IMR-90 (cell line): ENCODE measurements around the gene HMG20B. TPM values are rescaled to one million over a fixed set of nuclear protein-coding genes. Genes with fewer than 3 reads are reported as not detected.

Experiments used
- ATAC-seq: fragments of 200-7000 bp; cut with Tn5 transposase; 2 replicates; pipeline ENCODE4 v1.9.1; 2020; ENCODE audit warnings: low read depth, mild to moderate bottlenecking, moderate library complexity
- BruUV-seq: library from RNA; stranded (reverse); fragments of 400-500 nt; replicated peaks from 2 replicates; lab custom pipeline; 2021; lab: Mats Ljungman, UMichigan
- CTCF ChIA-PET: fragments of 300-600 bp; formaldehyde crosslinking; extraction: SDS; loops from one replicate; lab custom pipeline; 2021; ENCODE audit warnings: antibody characterized with exemption; lab: Yijun Ruan, JAX
- POLR2A ChIA-PET: fragments of 300-600 bp; sonication (Branson Sonifier 250); formaldehyde crosslinking; loops from one replicate; lab custom pipeline; 2022; ENCODE audit warnings: antibody characterized with exemption; ENCODE audit not compliant: unreplicated experiment; lab: Charles Lee
- DNase-seq: peaks from one replicate; pipeline ENCODE4 v3.0.0; 2013
- H2AFZ ChIP-seq: replicated peaks from 2 replicates; pipeline ENCODE3; 2013; ENCODE audit warnings: low read length, mild to moderate bottlenecking; ENCODE audit not compliant: poor library complexity
- H2AK5ac ChIP-seq: 2 replicates; pipeline ENCODE4 v1.6.1; 2013; ENCODE audit warnings: low read depth, low read length, inconsistent platforms
- H2AK9ac ChIP-seq: replicated peaks from 2 replicates; pipeline ENCODE3; 2013; ENCODE audit warnings: mild to moderate bottlenecking, low read depth, low read length, moderate library complexity; ENCODE audit not compliant: poor library complexity
- H2BK120ac ChIP-seq: 2 replicates; pipeline ENCODE4 v1.6.1; 2013; ENCODE audit warnings: low read depth, low read length, inconsistent platforms
- H2BK15ac ChIP-seq: 3 replicates; pipeline ENCODE4 v1.6.1; 2013; ENCODE audit warnings: low read depth, low read length, inconsistent platforms
- H2BK20ac ChIP-seq: 2 replicates; pipeline ENCODE4 v1.6.1; 2013; ENCODE audit warnings: low read depth, mild to moderate bottlenecking, inconsistent platforms, low read length, moderate library complexity
- H2BK5ac ChIP-seq: 2 replicates; pipeline ENCODE4 v1.6.1; 2013; ENCODE audit warnings: mild to moderate bottlenecking, low read depth, low read length, inconsistent platforms; ENCODE audit not compliant: poor library complexity, severe bottlenecking
- H3K14ac ChIP-seq: replicated peaks from 2 replicates; pipeline ENCODE4 v1.6.1; 2013; ENCODE audit warnings: low read depth, low read length, inconsistent platforms
- H3K18ac ChIP-seq: 2 replicates; pipeline ENCODE4 v1.6.1; 2013; ENCODE audit warnings: low read depth, low read length, control low read depth
- H3K23ac ChIP-seq: 2 replicates; pipeline ENCODE4 v1.6.1; 2013; ENCODE audit warnings: low read depth, low read length, inconsistent platforms
- H3K27ac ChIP-seq: 2 replicates; pipeline ENCODE4 v1.5.1; 2013; ENCODE audit warnings: mild to moderate bottlenecking, control low read depth, low read length; ENCODE audit not compliant: insufficient read depth
- H3K27me3 ChIP-seq: 2 replicates; pipeline ENCODE4 v1.6.1; 2013; ENCODE audit warnings: low read length; ENCODE audit not compliant: control insufficient read depth, insufficient read depth
- H3K36me3 ChIP-seq: 2 replicates; pipeline ENCODE4 v1.6.1; 2013; ENCODE audit warnings: low read length, mixed read lengths; ENCODE audit not compliant: control insufficient read depth, insufficient read depth
- H3K4ac ChIP-seq: 2 replicates; pipeline ENCODE4 v1.6.1; 2013; ENCODE audit warnings: low read depth, low read length, inconsistent platforms
- H3K4me1 ChIP-seq: 2 replicates; pipeline ENCODE4 v1.6.1; 2013; ENCODE audit warnings: low read length, mixed read lengths; ENCODE audit not compliant: control insufficient read depth, insufficient read depth
- H3K4me2 ChIP-seq: 2 replicates; pipeline ENCODE4 v1.6.1; 2013; ENCODE audit warnings: low read depth, mild to moderate bottlenecking, control low read depth, low read length, moderate library complexity
- H3K4me3 ChIP-seq: 2 replicates; pipeline ENCODE4 v1.5.1; 2013; ENCODE audit warnings: low read depth, mild to moderate bottlenecking, control low read depth, low read length, moderate library complexity; ENCODE audit not compliant: insufficient read depth
- H3K56ac ChIP-seq: 2 replicates; pipeline ENCODE4 v1.6.1; 2013; ENCODE audit warnings: low read length, inconsistent platforms; ENCODE audit not compliant: insufficient read depth; ENCODE audit errors: extremely low read depth
- H3K79me1 ChIP-seq, 2 experiments: 2 replicates each; pipeline ENCODE4 v1.6.1; 2013; ENCODE audit warnings: low read length in 2 of 2, inconsistent platforms in 1 of 2, low read depth in 1 of 2
- H3K9ac ChIP-seq: 2 replicates; pipeline ENCODE4 v1.6.1; 2013; ENCODE audit warnings: low read depth, low read length, control low read depth
- H3K9me1 ChIP-seq: 2 replicates; pipeline ENCODE4 v1.6.1; 2013; ENCODE audit warnings: low read length, inconsistent platforms; ENCODE audit not compliant: insufficient read depth
- H3K9me3 ChIP-seq: 2 replicates; pipeline ENCODE4 v1.6.1; 2013; ENCODE audit warnings: low read length; ENCODE audit not compliant: control insufficient read depth, insufficient read depth
- H4K20me1 ChIP-seq: 2 replicates; pipeline ENCODE4 v1.6.1; 2013; ENCODE audit warnings: low read length, inconsistent platforms; ENCODE audit not compliant: insufficient read depth
- H4K5ac ChIP-seq: 2 replicates; pipeline ENCODE4 v1.6.1; 2013; ENCODE audit warnings: mild to moderate bottlenecking, low read depth, low read length, control low read depth
- H4K8ac ChIP-seq, 2 experiments: 2 replicates each; pipeline ENCODE4 v1.6.1; 2013; ENCODE audit warnings: low read depth in 2 of 2, low read length in 2 of 2, control low read depth in 1 of 2, inconsistent platforms in 1 of 2
- H4K91ac ChIP-seq: 2 replicates; pipeline ENCODE4 v1.6.1; 2013; ENCODE audit warnings: low read depth, low read length, inconsistent platforms; ENCODE audit not compliant: insufficient read depth
- MXI1 ChIP-seq: IDR thresholded peaks from 2 replicates; pipeline ENCODE4 v1.6.1; 2012; ENCODE audit warnings: low read depth, mild to moderate bottlenecking, low read length, moderate library complexity, borderline replicate concordance
- WGBS, 2 experiments: methylation state at CpG; one replicate each; pipeline versions ENCODE4 v1.1.5 to v1.1.7; 2013; ENCODE audit warnings: missing lambda C conversion rate in 2 of 2; ENCODE audit not compliant: insufficient read length in 1 of 2; ENCODE audit errors: extremely low coverage in 2 of 2; 5-methylcytosine and 5-hydroxymethylcytosine counted together
- dilution Hi-C: fragments of 300-500 bp; cut with HindIII; formaldehyde crosslinking; loops from one replicate; pipeline ENCODE4 v1.14.3; 2018; ENCODE audit warnings: low sequenced_read_pairs; ENCODE audit not compliant: unreplicated experiment
- in situ Hi-C: fragments of 300-500 bp; cut with MboI; formaldehyde crosslinking; loops from 3 replicates; pipeline ENCODE4 v1.14.3; 2019; ENCODE audit warnings: low sequenced_read_pairs, inconsistent platforms, mixed read lengths
- intact Hi-C: fragments of 100-400 bp; cut with micrococcal nuclease; formaldehyde crosslinking; loops from 2 replicates; pipeline ENCODE4 v1.10.0; 2022
- polyA plus RNA-seq, 3 experiments: library from polyadenylated mRNA; depleted of rRNA; stranded (reverse); fragments of >200 nt; gene quantifications; 2 replicates each; pipeline ENCODE4 v1.2.3, GENCODE V29; 2012; ENCODE audit warnings: low replicate concordance in 1 of 3
- total RNA-seq: library from RNA; depleted of rRNA; stranded (reverse); fragments of >200 nt; gene quantifications from 2 replicates; pipeline ENCODE4 v1.2.3, GENCODE V29; 2012

Gene HMG20B
- total and polyA plus RNA-seq, 2 of the 4 experiments (the other 2 are of a cell fraction), result 57.5 to 63.8 TPM

GRCh38 chr19:3527238-3527910 is 45.4 kb upstream of the HMG20B start:
- Histone ChIP-seq H3K9ac (no peak overlapping the region), H3K27ac (no peak overlapping the region), H2AFZ (no peak overlapping the region), H3K18ac (no peak overlapping the region), H3K79me1 (peaks cover 20 to 44% of the 10 kb centered on the region in 2 experiments), H4K20me1 (peaks cover 33% of the 10 kb centered on the region), H3K4me2 (no peak overlapping the region), H3K9me1 (peaks cover 6% of the 10 kb centered on the region; the same call in 1 of the 2 replicates), H2BK15ac (no peak overlapping the region), H3K56ac (no peak overlapping the region), H4K8ac (no peak overlapping the region), H3K4me1 (no peaks in the 10 kb centered on the region), H4K91ac (no peak overlapping the region), H3K4me3 (no peak overlapping the region), H2BK5ac (no peak overlapping the region), H2AK5ac (no peak overlapping the region), H3K36me3 (peaks cover 64% of the 10 kb centered on the region), H3K14ac (no peak overlapping the region), H2AK9ac (no peak overlapping the region), H4K5ac (no peak overlapping the region), H2BK20ac (no peak overlapping the region), H2BK120ac (no peak overlapping the region), H3K23ac (no peak overlapping the region), H3K4ac (no peak overlapping the region), H3K9me3 (no peaks in the 10 kb centered on the region), H3K27me3 (no peaks in the 10 kb centered on the region)
- in situ Hi-C loops, result no loop called here
- TF ChIP-seq MXI1, result no peak
- ATAC-seq (no peak), DNase-seq (no peak)
- dilution Hi-C loops, result no loop called here
- no TSS peak for BruUV-seq
- intact Hi-C loops, result no loop called here
- POLR2A ChIA-PET, result no interaction called here
- 99% methylated on average over 9 of the region's 21 CpGs; no CpG with 5 or more reads in 1 of the 2 experiments for WGBS, 2 experiments
- CTCF ChIA-PET, result no interaction called here
